H9 (cell line): ENCODE data around the gene NFASC. TPM values are rescaled to one million over a fixed set of nuclear protein-coding genes. Genes with fewer than 3 reads are reported as not detected.

Experiments used
- DNase-seq: peaks from one replicate; pipeline ENCODE4 v3.0.0-alpha.2; 2017
- H2AFZ ChIP-seq: one replicate; pipeline ENCODE4 v1.6.1; 2013; ENCODE audit warnings: mild to moderate bottlenecking, low read length, control low read depth, moderate library complexity
- H2AK5ac ChIP-seq: 2 replicates; pipeline ENCODE4 v1.6.1; 2013; ENCODE audit warnings: low read length, control low read depth, mixed read lengths; ENCODE audit not compliant: insufficient read length
- H2BK120ac ChIP-seq: one replicate; pipeline ENCODE4 v1.6.1; 2013; ENCODE audit warnings: low read depth, mild to moderate bottlenecking, low read length, control low read depth, inconsistent platforms; ENCODE audit not compliant: poor library complexity, severe bottlenecking
- H2BK12ac ChIP-seq: 2 replicates; pipeline ENCODE4 v1.6.1; 2013; ENCODE audit warnings: low read length, control low read depth, mixed read lengths, low read depth; ENCODE audit not compliant: insufficient read length
- H2BK15ac ChIP-seq: 2 replicates; pipeline ENCODE4 v1.6.1; 2013; ENCODE audit warnings: low read depth, low read length, control low read depth
- H2BK20ac ChIP-seq: one replicate; pipeline ENCODE4 v1.6.1; 2013; ENCODE audit warnings: low read depth, mild to moderate bottlenecking, low read length, control low read depth, inconsistent platforms; ENCODE audit not compliant: poor library complexity, severe bottlenecking
- H2BK5ac ChIP-seq: 2 replicates; pipeline ENCODE4 v1.6.1; 2013; ENCODE audit warnings: low read length, control low read depth, mixed read lengths; ENCODE audit not compliant: insufficient read length
- H3K14ac ChIP-seq: 2 replicates; pipeline ENCODE4 v1.6.1; 2013; ENCODE audit warnings: low read length, control low read depth; ENCODE audit not compliant: insufficient read depth
- H3K18ac ChIP-seq: 2 replicates; pipeline ENCODE4 v1.6.1; 2013; ENCODE audit warnings: low read depth, mild to moderate bottlenecking, mixed read lengths, low read length, control low read depth; ENCODE audit not compliant: insufficient read length
- H3K23ac ChIP-seq: 2 replicates; pipeline ENCODE4 v1.6.1; 2013; ENCODE audit warnings: low read length, control low read depth, mixed read lengths, low read depth; ENCODE audit not compliant: insufficient read length
- H3K23me2 ChIP-seq: 2 replicates; pipeline ENCODE4 v1.6.1; 2013; ENCODE audit warnings: low read depth, mild to moderate bottlenecking, mixed read lengths, low read length, control low read depth; ENCODE audit not compliant: insufficient read length, poor library complexity, severe bottlenecking
- H3K27ac ChIP-seq: 2 replicates; pipeline ENCODE4 v1.5.1; 2013; ENCODE audit warnings: low read length, control low read depth, mixed read lengths, low read depth; ENCODE audit not compliant: insufficient read length
- H3K27me3 ChIP-seq: 2 replicates; pipeline ENCODE4 v1.6.1; 2013; ENCODE audit warnings: low read length, control low read depth, inconsistent platforms; ENCODE audit not compliant: insufficient read depth
- H3K4ac ChIP-seq: 2 replicates; pipeline ENCODE4 v1.6.1; 2013; ENCODE audit warnings: low read depth, mild to moderate bottlenecking, control low read depth, inconsistent platforms, low read length, moderate library complexity
- H3K4me1 ChIP-seq: 2 replicates; pipeline ENCODE4 v1.6.1; 2013; ENCODE audit warnings: low read length, control low read depth, inconsistent platforms; ENCODE audit not compliant: insufficient read depth
- H3K4me2 ChIP-seq: 2 replicates; pipeline ENCODE4 v1.6.1; 2013; ENCODE audit warnings: low read length, control low read depth, mixed read lengths; ENCODE audit not compliant: insufficient read length, insufficient read depth
- H3K56ac ChIP-seq: 2 replicates; pipeline ENCODE4 v1.6.1; 2013; ENCODE audit warnings: low read depth, mild to moderate bottlenecking, mixed read lengths, low read length, control low read depth; ENCODE audit not compliant: insufficient read length
- H3K79me1 ChIP-seq: 2 replicates; pipeline ENCODE4 v1.6.1; 2013; ENCODE audit warnings: low read depth, mild to moderate bottlenecking, moderate library complexity, low read length, control low read depth, inconsistent platforms; ENCODE audit not compliant: insufficient read depth, poor library complexity, severe bottlenecking
- H3K79me2 ChIP-seq: 2 replicates; pipeline ENCODE4 v1.6.1; 2013; ENCODE audit warnings: low read length, control low read depth, inconsistent platforms; ENCODE audit not compliant: insufficient read depth
- H3K9ac ChIP-seq: 2 replicates; pipeline ENCODE4 v1.6.1; 2013; ENCODE audit warnings: low read length, control low read depth, mixed read lengths; ENCODE audit not compliant: insufficient read length; ENCODE audit errors: extremely low read depth
- H3K9me3 ChIP-seq: one replicate; pipeline ENCODE4 v1.6.1; 2013; ENCODE audit warnings: low read depth, low read length, inconsistent platforms; ENCODE audit not compliant: control insufficient read depth
- H3T11ph ChIP-seq: one replicate; pipeline ENCODE4 v1.6.1; 2013; ENCODE audit warnings: mild to moderate bottlenecking, low read length, control low read depth, inconsistent platforms
- H4K20me1 ChIP-seq: one replicate; pipeline ENCODE4 v1.6.1; 2013; ENCODE audit not compliant: control insufficient read depth, insufficient read length, insufficient read depth
- H4K5ac ChIP-seq: 2 replicates; pipeline ENCODE4 v1.6.1; 2013; ENCODE audit warnings: low read depth, mild to moderate bottlenecking, mixed read lengths, low read length, control low read depth; ENCODE audit not compliant: insufficient read length
- H4K8ac ChIP-seq: replicated peaks from 2 replicates; pipeline ENCODE4 v1.6.1; 2013; ENCODE audit warnings: low read length, control low read depth, mixed read lengths, low read depth; ENCODE audit not compliant: insufficient read length
- H4K91ac ChIP-seq: 2 replicates; pipeline ENCODE4 v1.6.1; 2013; ENCODE audit warnings: low read depth, mild to moderate bottlenecking, moderate library complexity, mixed read lengths, low read length, control low read depth; ENCODE audit not compliant: insufficient read length
- H3K27ac Mint-ChIP-seq, 3 experiments: 2 replicates in 2 of 3; 3 replicates in 1 of 3; pipeline ENCODE4 v1.8.0; 2020 to 2021; ENCODE audit warnings: mixed read lengths in 3 of 3, mild to moderate bottlenecking in 1 of 3, moderate library complexity in 1 of 3
- H3K27me3 Mint-ChIP-seq: 2 replicates; pipeline ENCODE4 v1.8.0; 2021; ENCODE audit warnings: low read depth, mild to moderate bottlenecking, moderate library complexity, mixed read lengths
- H3K36me3 Mint-ChIP-seq, 3 experiments: 2 replicates in 2 of 3; 3 replicates in 1 of 3; pipeline ENCODE4 v1.8.0; 2020 to 2021; ENCODE audit warnings: low read depth in 3 of 3, mixed read lengths in 3 of 3; ENCODE audit not compliant: insufficient read depth in 1 of 3
- H3K4me1 Mint-ChIP-seq, 2 experiments: 2 replicates each; pipeline ENCODE4 v1.8.0; 2020; ENCODE audit warnings: mixed read lengths in 2 of 2
- H3K4me3 Mint-ChIP-seq, 2 experiments: 2 replicates in 1 of 2; 3 replicates in 1 of 2; pipeline ENCODE4 v1.8.0; 2020 to 2021; ENCODE audit warnings: mild to moderate bottlenecking in 2 of 2, mixed read lengths in 2 of 2, moderate library complexity in 1 of 2
- H3K9me3 Mint-ChIP-seq, 2 experiments: 2 replicates in 1 of 2; 3 replicates in 1 of 2; pipeline ENCODE4 v1.8.0; 2020; ENCODE audit warnings: mild to moderate bottlenecking in 2 of 2, mixed read lengths in 2 of 2, moderate library complexity in 1 of 2
- WGBS: extraction: QIAGEN DNeasy Blood & Tissue Kit; methylation state at CpG from one replicate; pipeline ENCODE4 v1.1.7; 2013; ENCODE audit warnings: missing lambda C conversion rate, low lambda C conversion rate, mixed read lengths; ENCODE audit not compliant: insufficient read length; ENCODE audit errors: extremely low coverage; 5-methylcytosine and 5-hydroxymethylcytosine counted together
- total RNA-seq: library from RNA; stranded (reverse); gene quantifications from 2 replicates; pipeline ENCODE4 v1.2.1, GENCODE V29; 2021
- TF ChIP-seq, protein P1 (sequence below): fragments of 200-600 bp; sonication (generic); conservative IDR thresholded peaks from 3 replicates; pipeline ENCODE4 v1.8.0; 2021; ENCODE audit warnings: antibody characterized with exemption, mild to moderate bottlenecking

Gene NFASC
- total RNA-seq, 1 experiment from 2014 or later: 5.0 TPM

DNA sequence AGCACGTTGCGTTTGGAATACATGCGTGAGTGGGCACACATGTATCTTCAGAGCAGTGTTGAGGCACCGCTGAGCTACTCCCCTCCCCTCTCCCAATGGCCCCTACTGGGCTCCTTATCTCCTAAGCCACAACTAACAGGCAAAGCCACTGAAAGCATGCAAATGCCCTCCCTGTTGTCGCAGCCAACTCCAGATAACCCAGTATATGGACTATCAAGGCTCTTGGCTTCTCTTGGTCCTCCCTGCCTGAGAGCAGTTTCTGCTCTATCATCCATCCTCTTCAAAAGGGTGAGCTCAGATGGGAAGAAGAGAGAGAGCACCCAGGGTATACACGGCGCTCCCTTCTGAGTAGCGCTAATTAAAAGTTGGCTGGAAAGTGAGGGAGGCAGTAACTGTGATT lies 113.8 kb downstream of the NFASC start:
- Histone ChIP-seq H2BK15ac (no peak overlapping the region), H3K9me3 (no peaks in the 10 kb centered on the region), H3K23ac (no peak overlapping the region), H3K4me1 (no peaks in the 10 kb centered on the region), H3K18ac (no peak overlapping the region), H2BK120ac (no peak overlapping the region), H2AFZ (no peak overlapping the region), H2AK5ac (no peak overlapping the region), H3K14ac (no peak overlapping the region), H3K9ac (no peak overlapping the region), H2BK5ac (no peak overlapping the region), H2BK12ac (no peak overlapping the region), H3K4ac (no peak overlapping the region), H4K8ac (no peak overlapping the region), H2BK20ac (no peak overlapping the region), H3K79me2 (no peaks in the 10 kb centered on the region), H3K56ac (no peak overlapping the region), H3K79me1 (no peaks in the 10 kb centered on the region), H3K27me3 (no peaks in the 10 kb centered on the region), H4K5ac (no peak overlapping the region), H4K20me1 (no peaks in the 10 kb centered on the region), H3K23me2 (no peaks in the 10 kb centered on the region), H4K91ac (no peak overlapping the region), H3K4me2 (no peak overlapping the region), H3T11ph (no peak overlapping the region), H3K27ac (no peak overlapping the region)
- H3K27me3 Mint-ChIP-seq: peaks cover 6% of the 10 kb centered on the region
- H3K9me3 Mint-ChIP-seq: no peaks in the 10 kb centered on the region
- TF ChIP-seq, protein P1, sequence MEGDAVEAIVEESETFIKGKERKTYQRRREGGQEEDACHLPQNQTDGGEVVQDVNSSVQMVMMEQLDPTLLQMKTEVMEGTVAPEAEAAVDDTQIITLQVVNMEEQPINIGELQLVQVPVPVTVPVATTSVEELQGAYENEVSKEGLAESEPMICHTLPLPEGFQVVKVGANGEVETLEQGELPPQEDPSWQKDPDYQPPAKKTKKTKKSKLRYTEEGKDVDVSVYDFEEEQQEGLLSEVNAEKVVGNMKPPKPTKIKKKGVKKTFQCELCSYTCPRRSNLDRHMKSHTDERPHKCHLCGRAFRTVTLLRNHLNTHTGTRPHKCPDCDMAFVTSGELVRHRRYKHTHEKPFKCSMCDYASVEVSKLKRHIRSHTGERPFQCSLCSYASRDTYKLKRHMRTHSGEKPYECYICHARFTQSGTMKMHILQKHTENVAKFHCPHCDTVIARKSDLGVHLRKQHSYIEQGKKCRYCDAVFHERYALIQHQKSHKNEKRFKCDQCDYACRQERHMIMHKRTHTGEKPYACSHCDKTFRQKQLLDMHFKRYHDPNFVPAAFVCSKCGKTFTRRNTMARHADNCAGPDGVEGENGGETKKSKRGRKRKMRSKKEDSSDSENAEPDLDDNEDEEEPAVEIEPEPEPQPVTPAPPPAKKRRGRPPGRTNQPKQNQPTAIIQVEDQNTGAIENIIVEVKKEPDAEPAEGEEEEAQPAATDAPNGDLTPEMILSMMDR: no peak
- H3K36me3 Mint-ChIP-seq: peaks cover 0 to 3% (median 0%) of the 10 kb centered on the region in 3 experiments; a peak in 2 of 7 replicates
- peaks cover 13 to 15% of the 10 kb centered on the region in 2 experiments for H3K4me1 Mint-ChIP-seq
- WGBS: no CpG with 5 or more reads among the region's 8 CpGs
- no peak overlapping the region for H3K27ac Mint-ChIP-seq
- H3K4me3 Mint-ChIP-seq: no peak overlapping the region
- no peak for DNase-seq
